ENCODE measurements around the gene ELMOD3. TPM values are rescaled to one million over a fixed set of nuclear protein-coding genes. Genes with fewer than 3 reads are reported as not detected.

ELMOD3 gene
- total and polyA plus RNA-seq, 9 of the 15 experiments (the other 6 are each of a cell fraction or from before 2014, with no cell fraction given), result 2.7 to 18.7 (median 11.6) TPM

GRCh38 chr2:85326406-85327159 is 28.0 kb upstream of the ELMOD3 start (continued):
- TF ChIP-seq ATF3 (IDR thresholded peaks at IDR 0.05) (no peak), ATF3 (CRISPR knock-in tag; conservative IDR thresholded peaks at IDR 0.05) (no peak), SIX5 (IDR thresholded peaks at IDR 0.05; ENCODE audit: borderline replicate concordance in 1 of 2, insufficient read depth in 1 of 2, low read depth in 1 of 2, low read length in 2 of 2) (no peak), ZNF280A (IDR thresholded peaks at IDR 0.05; ENCODE audit: low read depth, partially characterized antibody) (no peak), SIN3B (IDR thresholded peaks at IDR 0.05; ENCODE audit: low read depth) (no peak), BRD4 (IDR thresholded peaks at IDR 0.05) (no peak), ZBTB12 (CRISPR knock-in tag; IDR thresholded peaks at IDR 0.05) (no peak), TFAM (CRISPR knock-in tag; conservative IDR thresholded peaks at IDR 0.05) (no peak), ZNF224 (CRISPR knock-in tag; IDR thresholded peaks at IDR 0.05) (no peak), ZNF592 (IDR thresholded peaks at IDR 0.05) (no peak), WHSC1 (IDR thresholded peaks at IDR 0.05; ENCODE audit: low read length) (no peak), PML (IDR thresholded peaks at IDR 0.05; ENCODE audit: low read length) (no peak), HNRNPUL1 (IDR thresholded peaks at IDR 0.05; ENCODE audit: low read length) (no peak), ZNF785 (CRISPR knock-in tag; IDR thresholded peaks at IDR 0.05) (no peak), SOX6 (IDR thresholded peaks at IDR 0.05) (peak; percentile 66; the same call in 1 of the 2 replicates), BACH1 (tag; IDR thresholded peaks at IDR 0.05) (no peak), TEAD2 (tag; IDR thresholded peaks at IDR 0.05) (no peak), ZNF780A (CRISPR knock-in tag; IDR thresholded peaks at IDR 0.05) (no peak), DPF2 (IDR thresholded peaks at IDR 0.05) (peak; percentile 73), DDX20 (tag; IDR thresholded peaks at IDR 0.05; ENCODE audit: low read depth) (no peak), FOXK1 (CRISPR knock-in tag; IDR thresholded peaks at IDR 0.05; ENCODE audit: borderline replicate concordance) (no peak), ELF2 (CRISPR knock-in tag; IDR thresholded peaks at IDR 0.05) (no peak), SMAD4 (CRISPR knock-in tag; conservative IDR thresholded peaks at IDR 0.05) (peak; percentile 47; the same call in 1 of the 2 replicates)

Measured in K562 (cell line).